A673 (cell line): ENCODE results near the gene RIPOR2. TPM values are rescaled to one million over a fixed set of nuclear protein-coding genes. Genes with fewer than 3 reads are reported as not detected.

ENCODE experiments used
- BruUV-seq: library from RNA; stranded (reverse); fragments of 400-500 nt; replicated peaks from 2 replicates; lab custom pipeline; 2021; lab: Mats Ljungman, UMichigan
- CTCF ChIA-PET: fragments of 300-600 bp; sonication (Branson Sonifier 250); formaldehyde crosslinking; loops from one replicate; lab custom pipeline; 2022; ENCODE audit warnings: antibody characterized with exemption; lab: Charles Lee
- POLR2A ChIA-PET: fragments of 300-600 bp; sonication (Branson Sonifier 250); formaldehyde crosslinking; loops from one replicate; lab custom pipeline; 2022; ENCODE audit warnings: antibody characterized with exemption; ENCODE audit not compliant: low non-redundant PET; lab: Charles Lee
- DNase-seq: peaks from one replicate; pipeline ENCODE4 v3.0.0-alpha.2; 2015; ENCODE audit warnings: low spot score
- H3K27ac ChIP-seq: fragments of 200-600 bp; sonication (generic); 2 replicates; pipeline ENCODE4 v1.5.1; 2016; ENCODE audit warnings: mixed run types, low read depth, mild to moderate bottlenecking, mixed read lengths, antibody characterized with exemption, low read length; ENCODE audit not compliant: poor library complexity, severe bottlenecking
- H3K27me3 ChIP-seq: fragments of 200-600 bp; sonication (generic); replicated peaks from 2 replicates; pipeline ENCODE4 v1.6.1; 2017; ENCODE audit warnings: mixed run types, low read depth, mild to moderate bottlenecking, mixed read lengths, antibody characterized with exemption, low read length; ENCODE audit not compliant: insufficient read depth, poor library complexity
- H3K36me3 ChIP-seq: fragments of 200-600 bp; sonication (generic); 2 replicates; pipeline ENCODE4 v1.6.1; 2016; ENCODE audit warnings: mixed run types, mild to moderate bottlenecking, mixed read lengths, antibody characterized with exemption, low read length; ENCODE audit not compliant: insufficient read depth, poor library complexity, severe bottlenecking
- H3K4me1 ChIP-seq: fragments of 200-600 bp; sonication (generic); 2 replicates; pipeline ENCODE4 v1.6.1; 2017; ENCODE audit warnings: mixed run types, mild to moderate bottlenecking, mixed read lengths, antibody characterized with exemption, low read length; ENCODE audit not compliant: insufficient read depth, poor library complexity, severe bottlenecking
- H3K4me3 ChIP-seq: fragments of 200-600 bp; sonication (generic); 2 replicates; pipeline ENCODE4 v1.5.1; 2016; ENCODE audit warnings: low read depth, mixed run types, mild to moderate bottlenecking, mixed read lengths, low read length; ENCODE audit not compliant: poor library complexity, severe bottlenecking
- H3K9me3 ChIP-seq: fragments of 200-600 bp; sonication (generic); 2 replicates; pipeline ENCODE4 v1.6.1; 2016; ENCODE audit warnings: mixed run types, low read depth, mild to moderate bottlenecking, mixed read lengths, antibody characterized with exemption, low read length; ENCODE audit not compliant: poor library complexity, severe bottlenecking
- EZH2 ChIP-seq: fragments of 200-600 bp; sonication (generic); IDR thresholded peaks from 2 replicates; pipeline ENCODE4 v1.6.1; 2017; ENCODE audit warnings: borderline replicate concordance, low read depth, mild to moderate bottlenecking, mixed read lengths, antibody characterized with exemption, low read length; ENCODE audit not compliant: poor library complexity, severe bottlenecking
- intact Hi-C: fragments of 100-400 bp; cut with micrococcal nuclease; formaldehyde crosslinking; loops from one replicate; pipeline ENCODE4 v1.10.0; 2022; ENCODE audit not compliant: unreplicated experiment
- total RNA-seq: library from RNA; stranded (reverse); gene quantifications from 2 replicates; pipeline ENCODE4 v1.2.3, GENCODE V29; 2021
- TF ChIP-seq, protein P1 (sequence below): fragments of 300-800, 200-600 bp; sonication (generic); conservative IDR thresholded peaks from 2 replicates; pipeline ENCODE4 v1.5.1; 2017; ENCODE audit warnings: low read depth, mild to moderate bottlenecking, antibody characterized with exemption, low read length, moderate library complexity, mixed read lengths

Gene RIPOR2
- total RNA-seq, 1 experiment from 2014 or later, result 0.17 TPM

DNA sequence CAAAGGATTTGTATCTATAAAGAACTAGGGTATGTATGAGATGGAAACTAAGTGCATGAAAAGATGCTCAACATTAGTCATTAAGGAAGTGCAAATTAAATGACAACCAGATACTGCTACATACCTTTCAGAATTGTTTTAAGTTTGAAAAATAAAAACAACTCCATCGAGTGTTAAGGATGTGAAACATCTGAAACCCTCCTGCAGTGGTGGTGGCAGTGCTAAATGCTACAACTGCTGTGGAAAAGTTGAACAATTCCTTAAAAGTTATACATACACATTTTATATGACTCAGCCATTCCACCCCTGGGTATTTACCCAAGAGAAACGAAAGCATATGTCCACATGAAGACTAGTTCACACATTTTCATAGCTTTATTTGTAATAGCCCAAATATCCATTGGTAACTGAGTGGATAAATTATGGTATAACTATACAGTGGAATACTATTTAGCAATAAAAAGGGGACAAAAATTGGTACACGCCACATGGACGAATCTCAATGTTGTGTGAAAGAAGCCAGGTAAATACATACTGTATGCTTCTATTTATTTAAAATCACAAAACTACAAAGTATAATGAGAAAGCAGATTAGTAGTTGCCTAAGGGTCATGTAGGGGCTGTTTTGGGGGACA is 147.6 kb downstream of the RIPOR2 start:
- intact Hi-C loops, result no loop called here
- no peaks in the 10 kb centered on the region for H3K4me1 ChIP-seq
- BruUV-seq, result no TSS peak
- no peaks in the 10 kb centered on the region for H3K27me3 ChIP-seq
- H3K4me3 ChIP-seq, result no peak overlapping the region
- no peak for TF ChIP-seq EZH2
- TF ChIP-seq, protein P1, sequence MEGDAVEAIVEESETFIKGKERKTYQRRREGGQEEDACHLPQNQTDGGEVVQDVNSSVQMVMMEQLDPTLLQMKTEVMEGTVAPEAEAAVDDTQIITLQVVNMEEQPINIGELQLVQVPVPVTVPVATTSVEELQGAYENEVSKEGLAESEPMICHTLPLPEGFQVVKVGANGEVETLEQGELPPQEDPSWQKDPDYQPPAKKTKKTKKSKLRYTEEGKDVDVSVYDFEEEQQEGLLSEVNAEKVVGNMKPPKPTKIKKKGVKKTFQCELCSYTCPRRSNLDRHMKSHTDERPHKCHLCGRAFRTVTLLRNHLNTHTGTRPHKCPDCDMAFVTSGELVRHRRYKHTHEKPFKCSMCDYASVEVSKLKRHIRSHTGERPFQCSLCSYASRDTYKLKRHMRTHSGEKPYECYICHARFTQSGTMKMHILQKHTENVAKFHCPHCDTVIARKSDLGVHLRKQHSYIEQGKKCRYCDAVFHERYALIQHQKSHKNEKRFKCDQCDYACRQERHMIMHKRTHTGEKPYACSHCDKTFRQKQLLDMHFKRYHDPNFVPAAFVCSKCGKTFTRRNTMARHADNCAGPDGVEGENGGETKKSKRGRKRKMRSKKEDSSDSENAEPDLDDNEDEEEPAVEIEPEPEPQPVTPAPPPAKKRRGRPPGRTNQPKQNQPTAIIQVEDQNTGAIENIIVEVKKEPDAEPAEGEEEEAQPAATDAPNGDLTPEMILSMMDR, result no peak
- H3K27ac ChIP-seq, result no peak overlapping the region
- no peaks in the 10 kb centered on the region for H3K9me3 ChIP-seq
- POLR2A ChIA-PET, result no interaction called here
- DNase-seq, result no peak
- peaks cover 50% of the 10 kb centered on the region for H3K36me3 ChIP-seq
- CTCF ChIA-PET, result no interaction called here

DNA sequence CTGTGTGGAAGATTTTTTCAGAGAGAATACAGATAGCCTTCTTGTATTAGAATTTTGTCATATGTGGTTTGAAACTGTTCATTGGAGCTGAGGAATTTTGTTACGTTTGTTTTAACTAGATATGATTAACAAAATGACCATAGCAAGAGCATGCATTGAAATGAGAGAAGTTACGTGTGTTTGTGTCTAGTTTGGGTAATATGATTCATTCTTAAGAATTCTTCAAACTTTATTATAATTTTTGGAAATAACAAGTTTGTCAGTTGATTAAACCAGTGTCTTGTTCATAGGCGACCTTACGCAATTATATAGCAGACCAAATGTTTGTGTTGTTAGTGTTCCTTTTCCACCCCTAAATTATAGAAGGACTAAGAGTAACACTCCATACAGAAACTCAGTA is 155.6 kb downstream of the RIPOR2 start:
- no peak for DNase-seq
- ChIA-PET POLR2A (no interaction called here), CTCF (no interaction called here)
- intact Hi-C loops, result no loop called here
- Histone ChIP-seq H3K9me3 (no peaks in the 10 kb centered on the region), H3K36me3 (peaks cover 57% of the 10 kb centered on the region), H3K27me3 (no peaks in the 10 kb centered on the region), H3K4me3 (no peak overlapping the region), H3K27ac (no peak overlapping the region), H3K4me1 (peaks cover 10% of the 10 kb centered on the region)
- TF ChIP-seq EZH2, result no peak
- TF ChIP-seq, protein P1, result no peak
- no TSS peak for BruUV-seq

DNA sequence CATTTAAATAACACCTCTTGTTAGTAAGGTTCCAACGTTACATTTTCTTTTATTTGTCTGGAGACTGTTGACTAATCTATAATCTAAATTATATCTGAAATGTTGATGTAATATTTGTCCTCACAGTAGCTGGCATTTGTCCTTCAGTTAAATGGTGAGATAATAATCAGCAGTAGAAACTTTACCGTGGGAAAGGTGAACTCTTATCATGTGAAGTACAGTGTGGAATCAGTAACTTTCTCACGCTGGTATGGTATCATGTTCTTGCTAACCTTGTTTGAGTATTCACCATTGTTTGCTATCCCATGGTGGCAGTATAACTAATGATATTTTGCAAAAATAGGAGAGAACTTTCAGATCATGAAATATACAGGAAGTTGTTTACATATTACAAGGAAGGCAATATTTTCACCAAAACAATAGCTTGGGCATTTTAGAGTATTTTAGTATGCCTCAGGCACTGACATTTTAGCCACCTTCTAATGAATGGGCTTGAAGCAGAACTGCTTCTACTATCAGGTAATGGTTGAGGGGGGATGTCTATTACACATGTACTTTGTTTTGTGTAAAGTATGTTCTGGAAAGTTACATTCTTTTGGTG is 156.2 kb downstream of the RIPOR2 start:
- H3K27me3 ChIP-seq, result no peaks in the 10 kb centered on the region
- TF ChIP-seq, protein P1, result no peak
- TF ChIP-seq EZH2, result no peak
- no peaks in the 10 kb centered on the region for H3K9me3 ChIP-seq
- POLR2A ChIA-PET, result interaction anchor here (0.6 kb wide), 1 partner anchor 14 kb away, joined by 3 read pairs; no protein-coding TSS in a partner anchor
- no TSS peak for BruUV-seq
- intact Hi-C loops, result loop anchor here (10.0 kb wide), 1 partner anchor 295 kb away; no protein-coding TSS in a partner anchor
- DNase-seq, result no peak
- CTCF ChIA-PET, result no interaction called here
- peaks cover 10% of the 10 kb centered on the region for H3K4me1 ChIP-seq
- peaks cover 50% of the 10 kb centered on the region for H3K36me3 ChIP-seq
- no peak overlapping the region for H3K4me3 ChIP-seq
- no peak overlapping the region for H3K27ac ChIP-seq
